Measurements from ENCODE around the gene RNF214. TPM values are rescaled to one million over a fixed set of nuclear protein-coding genes. Genes with fewer than 3 reads are reported as not detected.

Gene RNF214
- total and polyA plus RNA-seq, 2 of the 13 experiments (the other 11 are each of a cell fraction or from before 2014, with no cell fraction given) = 10.7 to 12.6 TPM

- Histone ChIP-seq H3K27ac (ENCODE audit: extremely low read length, insufficient read depth, low read length) (no peak overlapping the region), H3K27me3 (ENCODE audit: control insufficient read depth in 1 of 2, insufficient read depth in 2 of 2, low read length in 2 of 2) (no peaks in the 10 kb centered on the region), H3K4me1 (ENCODE audit: insufficient read depth, low read length) (peaks cover 20% of the 10 kb centered on the region), H3K9me3 (ENCODE audit: low read length) (no peaks in the 10 kb centered on the region), H3K9ac (ENCODE audit: insufficient read depth, low read depth, low read length) (no peak overlapping the region), H3K4me2 (ENCODE audit: low read depth, low read length) (no peak overlapping the region), H4K20me1 (ENCODE audit: insufficient read depth, low read length) (no peaks in the 10 kb centered on the region), H3K79me2 (ENCODE audit: insufficient read depth, low read length) (no peaks in the 10 kb centered on the region), H3K36me3 (replicated peaks in 1 of 2; ENCODE audit: control insufficient read depth in 1 of 2, insufficient read depth in 2 of 2, low read length in 2 of 2) (peaks cover 9 to 27% of the 10 kb centered on the region in 2 experiments; a peak in 4 of 5 replicates), H3K4me3 (replicated peaks in 1 of 3; ENCODE audit: insufficient read depth in 1 of 3, low read depth in 2 of 3, low read length in 3 of 3) (no peak overlapping the region), H2AFZ (ENCODE audit: low read length) (no peak overlapping the region)
- in situ Hi-C loops (cut with HindIII; ENCODE audit: extremely low pct_ligation_motif_present, low pct_unique_long_range_greater_than_20kb) (no loop called here), intact Hi-C loops (cut with micrococcal nuclease; ENCODE audit: unreplicated experiment) (no loop called here)
- ChIA-PET CTCF (ENCODE audit: low intra/inter-chr PET ratio, low total read pairs) (no interaction called here), POLR2A (no interaction called here)
- BruUV-seq (replicated peaks) = no TSS peak
- ATAC-seq = no peak
- TF ChIP-seq MAFK (conservative IDR thresholded peaks at IDR 0.05 in 1 of 2, IDR thresholded peaks at IDR 0.05 in 1 of 2; ENCODE audit: low read length in 2 of 2) (no peak), ZBTB43 (CRISPR knock-in tag; conservative IDR thresholded peaks at IDR 0.05) (no peak), ZNF605 (CRISPR knock-in tag; IDR thresholded peaks at IDR 0.05) (no peak), ZNF678 (CRISPR knock-in tag; IDR thresholded peaks at IDR 0.05) (no peak), THAP8 (CRISPR knock-in tag; IDR thresholded peaks at IDR 0.05; ENCODE audit: borderline replicate concordance) (no peak), PREB (CRISPR knock-in tag; IDR thresholded peaks at IDR 0.05) (no peak), ZNF572 (CRISPR knock-in tag; IDR thresholded peaks at IDR 0.05) (no peak), SP4 (CRISPR knock-in tag; IDR thresholded peaks at IDR 0.05) (no peak), KLF12 (CRISPR knock-in tag; IDR thresholded peaks at IDR 0.05; ENCODE audit: borderline replicate concordance) (no peak), HIVEP1 (CRISPR knock-in tag; IDR thresholded peaks at IDR 0.05) (no peak), SRF (IDR thresholded peaks at IDR 0.05; ENCODE audit: low read depth, low read length) (no peak)
- no peak for FAIRE-seq
- DNase-seq (ENCODE audit: low spot score) = no peak
- 87% methylated on average over 5 of the region's 6 CpGs for WGBS (ENCODE audit: low lambda C conversion rate)
These were observed 45.5 kb upstream of the RNF214 start for GRCh38 chr11:117187007-117187406.

Measured in HepG2 (cell line).